NCI-H345 treated with DMSO at 0.1 percent for 48 hours (cell line): ENCODE results near the gene HS1BP3.

ENCODE experiments used
- DNase-seq: peaks from one replicate; lab custom pipeline; 2025; ENCODE audit not compliant: unreplicated experiment; lab: John Stamatoyannopoulos, UW

Gene HS1BP3

DNA sequence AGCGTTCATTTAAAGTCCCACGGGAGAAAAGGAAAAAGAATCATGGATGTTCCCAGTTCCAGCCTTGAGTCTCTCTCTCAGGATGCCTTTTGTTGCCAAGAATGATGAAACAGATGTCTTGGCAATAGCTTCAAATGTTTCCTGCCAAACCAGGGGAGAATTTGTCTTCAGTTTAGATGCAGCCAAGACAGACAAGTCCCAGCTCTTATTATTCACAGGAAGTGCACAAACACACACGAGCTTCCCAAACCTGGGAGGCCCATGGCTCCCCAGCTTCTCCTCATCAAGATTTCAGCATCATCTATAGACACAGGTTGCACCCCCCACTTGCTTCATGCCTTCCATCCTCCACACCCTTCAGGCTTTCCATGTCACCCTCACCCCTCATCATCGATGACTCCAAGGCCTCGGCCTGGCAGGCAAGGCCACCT lies 45.9 kb downstream of the HS1BP3 start:
- no peak for DNase-seq

DNA sequence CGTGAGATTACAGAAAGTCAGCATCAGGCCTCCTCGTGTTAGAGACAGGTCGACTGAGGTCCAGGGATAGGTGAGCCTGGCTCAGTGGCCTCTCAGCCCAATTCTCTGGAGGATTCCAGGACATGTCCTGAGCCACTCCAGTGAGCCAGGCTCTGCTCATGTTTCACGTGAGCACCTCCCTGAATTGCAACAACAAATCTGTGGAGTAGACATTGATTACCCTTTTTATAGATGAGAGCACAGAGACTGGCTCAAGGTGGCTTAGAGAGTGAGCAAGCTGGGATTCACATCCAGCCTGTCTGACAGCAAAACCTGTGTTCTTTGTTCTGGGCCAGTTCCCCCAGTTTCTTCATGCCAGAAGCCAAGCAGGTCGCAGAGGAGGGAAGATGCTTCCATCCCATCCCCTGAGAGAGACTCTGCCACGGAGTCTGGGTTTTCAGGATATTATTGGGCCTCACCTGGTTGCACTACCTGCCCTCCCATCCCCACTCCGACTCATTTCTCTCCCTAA lies 46.4 kb downstream of the HS1BP3 start:
- no peak for DNase-seq

DNA sequence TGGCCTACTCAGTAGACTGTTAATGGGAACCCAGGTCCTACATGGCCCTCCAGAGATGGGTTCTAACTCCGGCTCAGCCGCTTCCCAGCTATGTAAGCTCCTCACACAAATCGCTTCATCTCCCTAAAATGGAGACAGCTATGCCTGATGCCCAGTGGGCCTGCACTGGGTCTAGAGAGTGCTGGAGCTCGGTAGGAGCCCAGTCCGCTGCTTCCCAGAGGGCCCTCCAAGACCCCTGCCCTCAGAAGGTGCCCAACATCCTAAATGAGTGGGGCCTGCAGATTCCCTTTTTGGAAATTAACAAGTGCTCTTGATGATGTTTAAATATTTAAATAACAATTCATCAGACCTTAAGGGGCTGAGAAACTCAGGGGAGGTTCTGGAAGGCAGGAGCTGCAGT lies 47.1 kb downstream of the HS1BP3 start:
- no peak for DNase-seq

DNA sequence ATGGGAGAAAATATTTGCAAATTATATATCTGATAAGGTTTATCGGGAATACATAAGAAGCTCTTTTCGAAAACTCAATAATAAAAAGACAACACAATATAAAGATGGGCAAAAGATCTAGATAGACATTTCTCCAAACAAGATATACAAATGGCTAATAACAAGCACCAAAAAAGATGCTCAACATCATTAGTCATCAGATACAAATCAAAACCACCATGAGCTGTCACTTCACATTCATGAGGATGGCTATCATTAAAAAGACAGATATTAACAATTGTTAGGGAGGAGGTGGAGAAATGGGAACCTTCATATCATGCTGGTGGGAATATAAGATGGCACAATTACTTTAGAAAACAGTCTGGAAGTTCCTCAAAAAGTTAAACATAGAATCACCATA lies 48.1 kb downstream of the HS1BP3 start:
- no peak for DNase-seq

DNA sequence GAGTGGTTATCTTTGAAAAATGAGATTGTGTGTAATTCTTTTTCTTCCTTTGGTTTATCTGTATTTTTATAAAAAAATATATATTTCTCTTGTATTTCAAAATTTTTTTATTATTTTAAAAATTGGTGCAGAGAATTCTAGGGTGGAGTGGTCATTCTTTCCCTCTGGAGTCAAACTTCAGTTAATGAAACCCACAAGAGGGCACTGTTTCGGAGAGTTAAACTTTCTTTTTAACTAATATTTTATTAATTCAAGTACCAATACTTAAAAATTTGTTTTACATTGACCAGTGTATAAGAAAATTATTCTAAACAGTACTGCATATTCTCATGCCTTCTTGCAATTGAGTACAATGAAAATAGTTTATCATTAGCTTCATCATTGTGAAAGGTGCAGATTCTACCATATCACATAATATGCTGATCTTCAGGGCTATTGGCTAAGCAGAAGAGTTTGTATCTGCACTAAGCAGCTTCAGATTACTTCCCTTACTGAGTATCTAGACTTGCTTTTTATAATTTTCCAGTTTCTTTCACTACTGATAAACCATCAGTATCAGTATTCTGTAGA lies 50.1 kb downstream of the HS1BP3 start:
- DNase-seq: no peak

DNA sequence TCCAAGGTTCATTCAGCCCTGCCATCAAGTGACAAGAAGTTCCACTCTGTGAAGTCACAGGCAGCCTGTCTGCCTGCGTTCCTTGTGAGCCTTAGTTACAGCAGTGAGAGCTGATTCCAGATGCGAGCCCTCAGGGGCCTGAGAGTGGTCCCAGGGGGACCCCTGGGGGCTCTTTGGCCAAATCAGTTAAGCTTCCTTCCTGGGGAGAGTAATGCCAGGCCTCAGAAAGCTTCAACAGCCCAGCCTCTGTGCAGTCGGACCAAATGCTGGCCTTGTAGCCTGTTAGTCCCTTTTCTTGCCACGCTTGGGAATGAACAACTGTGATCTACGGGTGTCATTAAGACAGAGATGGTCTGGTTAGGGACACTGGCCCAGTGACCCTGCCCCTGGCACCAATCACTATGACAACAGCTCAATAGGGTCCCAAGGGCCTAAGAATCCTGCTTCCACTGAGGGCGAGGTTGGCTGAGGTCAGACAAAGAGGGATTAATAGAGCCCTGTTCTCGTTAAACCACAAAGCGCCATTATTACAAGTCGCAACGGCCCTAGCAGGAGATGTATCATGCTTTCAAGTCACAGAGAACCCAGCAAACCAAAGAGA lies 50.9 kb downstream of the HS1BP3 start:
- no peak for DNase-seq

DNA sequence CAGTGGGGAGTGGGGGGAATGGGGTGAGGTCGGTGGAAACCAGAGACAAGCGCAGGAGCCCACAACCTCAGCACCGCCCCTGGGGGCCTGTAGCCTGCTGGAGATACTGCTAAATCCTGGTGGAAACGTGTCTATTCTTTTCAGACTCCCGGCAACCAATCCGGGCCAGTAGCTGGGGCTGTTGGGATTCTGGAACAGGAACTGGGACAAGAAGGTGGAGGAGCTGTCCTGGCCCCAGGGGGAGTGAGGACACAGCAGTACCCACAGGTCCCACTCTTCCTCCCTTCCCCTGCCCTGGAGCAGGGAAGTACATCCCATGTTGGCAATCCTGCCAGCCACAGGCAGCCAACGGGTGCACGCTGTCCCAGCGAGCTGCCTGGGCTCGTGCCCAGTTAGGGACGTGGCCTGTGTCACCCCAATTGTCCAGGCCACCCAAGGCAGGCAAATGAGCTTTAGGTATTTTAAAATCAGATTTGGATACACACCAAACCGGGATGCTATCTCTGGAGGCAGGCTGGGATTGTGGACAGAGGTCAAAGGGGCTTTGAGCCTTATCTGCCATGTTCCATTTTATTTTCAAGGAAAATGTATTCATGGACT lies 51.8 kb downstream of the HS1BP3 start:
- DNase-seq: no peak

DNA sequence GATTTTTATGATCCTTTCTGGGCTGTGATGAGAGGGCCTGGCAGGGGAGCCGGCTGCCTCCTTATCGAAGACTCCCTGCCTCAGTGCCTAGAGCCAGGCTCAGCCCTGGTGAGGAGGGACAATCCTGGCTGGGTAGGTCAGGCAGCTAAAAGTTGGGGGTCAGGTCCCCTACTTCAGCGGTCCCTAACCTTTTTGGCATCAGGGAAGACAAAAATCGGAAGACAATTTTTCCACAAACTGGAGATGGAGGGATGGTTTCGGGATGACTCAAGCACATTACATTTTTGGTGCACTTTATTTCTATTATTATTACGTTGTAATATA lies 53.1 kb downstream of the HS1BP3 start:
- no peak for DNase-seq

DNA sequence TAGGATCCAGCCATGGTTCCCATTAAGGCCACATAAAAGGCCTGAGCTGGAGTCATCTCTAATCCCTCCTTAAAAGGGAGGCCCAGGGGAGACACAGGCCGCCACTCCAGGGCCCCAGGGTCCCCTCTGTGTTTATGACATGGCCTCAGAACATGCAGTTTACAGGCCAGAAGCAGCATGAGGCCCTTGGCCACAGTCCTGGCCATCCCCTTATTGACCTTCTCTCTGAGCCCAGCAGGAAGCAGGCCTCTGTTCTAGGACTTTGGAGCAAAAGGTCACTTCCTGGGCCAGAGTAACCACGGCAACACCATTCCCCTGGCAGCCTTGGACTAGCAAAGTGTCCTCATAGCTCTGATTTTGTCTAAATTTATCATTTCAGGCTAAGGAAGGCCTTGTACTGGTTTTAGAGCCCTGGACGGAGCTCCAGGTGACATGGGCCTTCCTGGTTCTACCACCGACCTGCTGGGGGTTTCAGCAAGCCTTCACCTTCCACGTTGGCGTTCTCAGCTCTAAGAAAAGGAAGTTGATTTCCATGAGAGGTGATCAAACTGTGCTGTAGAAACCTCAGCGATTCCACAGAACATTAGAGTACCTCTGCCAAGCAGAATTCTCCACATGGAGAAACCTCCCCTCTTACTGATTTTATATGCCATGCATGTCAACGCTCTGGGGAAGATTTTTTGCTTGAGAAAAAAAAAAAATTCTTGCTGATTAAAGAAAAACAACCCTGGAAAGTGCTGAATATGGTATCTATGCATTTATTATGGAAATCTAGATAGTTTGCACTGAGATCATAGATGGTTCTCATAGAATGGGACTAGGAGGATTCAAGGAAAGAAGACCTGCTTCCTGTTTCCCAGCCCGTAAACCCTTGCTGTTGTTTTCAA lies 53.7 kb downstream of the HS1BP3 start:
- no peak for DNase-seq

DNA sequence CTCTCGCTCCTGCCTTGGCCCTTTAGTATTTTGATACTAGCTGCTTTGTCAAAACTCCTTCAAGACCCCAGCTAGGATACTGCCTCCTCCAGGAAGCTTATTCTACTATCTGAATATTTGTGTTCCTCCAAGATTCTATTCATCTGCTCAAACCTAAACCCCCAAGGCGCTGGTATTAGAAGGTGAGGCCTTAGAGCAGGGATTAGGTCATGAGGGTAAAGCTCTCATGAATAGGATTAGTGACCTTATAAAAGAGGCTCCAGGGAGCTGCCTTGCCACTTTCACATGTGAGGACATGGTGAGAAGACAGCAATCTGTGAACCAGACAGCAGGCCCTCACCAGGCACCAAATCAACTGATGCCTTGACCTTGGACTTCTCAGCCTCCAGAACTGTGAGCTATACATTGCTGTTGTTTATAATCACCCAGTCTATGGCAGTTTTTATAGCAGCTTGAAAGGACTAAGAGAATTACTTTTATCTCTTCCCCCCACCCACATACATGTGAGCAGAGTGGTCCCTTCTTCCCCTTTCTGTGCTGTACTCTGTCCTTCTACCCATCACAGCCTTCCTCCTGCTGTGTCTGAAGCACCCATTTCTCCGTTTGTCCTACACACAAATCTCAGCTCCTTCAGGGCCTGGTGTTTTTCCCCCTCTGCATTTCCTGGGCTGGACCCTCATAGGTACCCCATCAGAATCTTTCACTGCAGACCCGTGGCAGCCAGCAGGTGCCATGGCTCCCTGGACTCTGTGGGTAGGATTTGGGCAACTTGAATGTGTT lies 54.5 kb downstream of the HS1BP3 start:
- DNase-seq: no peak

DNA sequence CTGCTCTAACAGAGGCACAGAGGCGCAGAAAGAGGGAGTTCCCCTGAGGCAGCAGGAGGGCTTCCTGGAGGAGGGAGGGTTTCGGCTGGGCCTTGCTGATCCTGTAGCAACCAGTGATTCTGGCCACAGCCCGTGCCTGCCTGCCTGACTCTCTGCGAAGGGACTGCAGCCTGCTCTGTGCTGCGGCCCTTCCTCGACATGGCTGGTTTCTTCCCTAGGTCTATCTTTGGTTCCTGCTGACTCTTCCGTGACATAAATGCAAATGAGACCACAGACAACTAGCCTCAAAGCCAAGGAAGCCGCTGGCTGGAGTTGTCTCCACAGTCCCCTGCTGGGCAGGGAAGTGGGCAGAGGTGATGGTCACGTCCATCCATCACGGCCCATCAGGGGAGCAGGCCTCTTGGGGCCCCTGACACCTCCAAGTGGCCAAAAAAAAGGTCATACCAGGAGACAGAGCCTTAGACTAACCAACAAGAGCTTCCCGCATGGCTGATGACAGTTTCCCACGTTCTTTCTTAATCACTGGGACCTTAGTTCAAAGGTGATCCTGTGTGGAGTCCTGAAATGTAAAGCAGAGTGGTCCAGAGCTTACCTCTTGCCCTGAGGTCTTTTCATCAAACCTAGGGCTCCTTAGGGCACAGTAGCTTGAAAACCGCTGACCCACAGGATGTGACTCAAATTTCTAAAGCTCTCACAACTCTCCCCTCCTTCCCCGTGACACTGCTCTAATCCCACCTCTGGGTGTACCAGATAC lies 55.3 kb downstream of the HS1BP3 start:
- no peak for DNase-seq

DNA sequence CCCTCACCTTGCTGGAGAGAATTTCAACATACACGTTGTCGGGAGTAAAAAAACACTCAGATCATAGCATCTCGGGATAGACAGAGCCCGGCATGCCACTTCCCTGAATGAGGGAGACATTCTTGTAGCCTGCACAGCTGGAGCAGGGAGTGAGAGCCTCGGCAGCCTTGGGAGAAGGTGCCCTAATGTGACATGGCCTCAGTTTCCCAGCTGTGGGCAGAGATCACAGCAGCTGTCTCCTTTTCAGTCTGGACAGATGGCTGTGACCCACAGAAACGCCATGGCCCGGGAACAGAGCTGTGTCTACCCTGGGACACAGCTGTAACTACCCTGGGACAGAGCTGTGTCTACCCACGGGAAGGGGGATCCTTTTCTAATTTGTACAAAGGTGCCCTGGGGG lies 55.9 kb downstream of the HS1BP3 start:
- DNase-seq: no peak

DNA sequence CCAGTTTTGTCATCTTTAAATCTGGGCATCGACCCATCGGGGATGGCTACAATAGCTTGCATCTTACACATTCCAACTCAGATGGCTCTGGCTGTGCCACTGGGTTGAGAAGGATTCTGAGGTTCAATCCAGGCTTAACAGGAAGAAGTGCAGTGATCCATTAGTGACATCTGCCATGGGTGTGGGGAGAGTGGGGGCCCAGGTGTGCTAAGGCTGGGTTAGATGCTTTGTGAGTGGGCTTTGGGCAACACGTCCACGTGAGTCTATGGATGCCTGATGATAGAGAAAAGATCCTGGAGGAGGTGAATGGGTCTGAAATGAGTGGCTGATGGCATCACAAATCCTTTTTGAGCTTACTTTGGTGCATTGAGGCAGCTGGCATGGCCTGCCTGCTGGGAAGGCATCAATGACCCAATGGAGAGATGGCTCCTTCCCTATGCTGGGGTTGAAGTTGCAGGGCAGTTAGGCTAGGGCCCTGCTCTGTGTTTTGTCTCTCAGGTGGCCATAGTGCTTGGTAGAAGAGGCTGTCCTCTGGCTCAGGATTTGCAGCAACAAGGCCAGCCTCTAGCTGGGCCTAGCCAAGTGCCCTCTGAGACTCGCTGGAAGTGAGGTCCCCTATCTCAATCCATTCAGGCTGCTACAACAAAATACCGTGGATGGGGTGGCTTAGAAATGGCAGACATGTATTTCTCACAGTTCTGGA lies 56.7 kb downstream of the HS1BP3 start:
- no peak for DNase-seq

DNA sequence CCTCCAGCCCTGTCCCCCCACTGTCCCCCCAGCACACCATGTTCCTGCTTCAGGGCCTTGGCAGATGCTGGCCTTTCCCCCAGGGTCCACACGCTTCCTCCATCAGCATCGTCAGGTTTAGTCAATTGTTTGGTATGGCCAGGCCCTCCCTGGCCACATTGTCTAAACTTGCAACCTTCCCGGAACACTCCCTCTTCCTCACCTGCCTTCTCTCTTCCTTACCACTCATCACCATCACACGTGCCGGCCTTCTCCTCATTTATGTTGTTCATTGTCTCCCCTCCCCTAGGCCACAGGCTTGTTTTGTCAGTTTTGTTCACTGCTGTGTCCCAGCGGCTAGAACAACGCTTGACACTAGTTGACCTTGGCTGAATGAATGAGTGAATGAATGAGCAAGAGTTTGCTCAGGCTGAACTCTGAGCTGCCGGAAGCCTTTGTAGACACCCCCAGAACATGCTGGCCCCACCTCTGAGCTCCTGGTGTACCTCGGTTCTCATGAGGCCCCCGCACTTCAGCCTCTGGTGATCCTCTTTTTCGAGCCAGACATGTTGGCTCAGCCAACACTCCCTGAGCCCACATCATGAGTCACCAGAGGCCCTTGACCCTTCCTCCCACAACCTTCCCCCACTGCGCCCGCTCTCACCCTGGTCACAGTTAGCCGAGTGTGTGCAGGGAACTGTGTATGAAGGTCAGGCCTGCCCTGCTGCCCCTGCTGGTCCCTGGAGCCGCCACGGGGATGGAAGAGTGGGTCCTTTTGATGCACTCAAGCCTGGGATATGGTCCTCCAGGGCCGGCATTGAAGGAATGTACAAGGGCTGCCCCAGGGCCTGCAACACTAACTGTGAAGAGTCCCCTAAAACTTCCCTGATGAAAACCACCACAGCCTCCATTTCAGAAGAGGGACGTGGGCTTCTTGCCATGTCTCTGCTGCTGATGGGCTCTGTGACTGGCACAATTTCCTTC lies 57.5 kb downstream of the HS1BP3 start:
- DNase-seq: no peak

DNA sequence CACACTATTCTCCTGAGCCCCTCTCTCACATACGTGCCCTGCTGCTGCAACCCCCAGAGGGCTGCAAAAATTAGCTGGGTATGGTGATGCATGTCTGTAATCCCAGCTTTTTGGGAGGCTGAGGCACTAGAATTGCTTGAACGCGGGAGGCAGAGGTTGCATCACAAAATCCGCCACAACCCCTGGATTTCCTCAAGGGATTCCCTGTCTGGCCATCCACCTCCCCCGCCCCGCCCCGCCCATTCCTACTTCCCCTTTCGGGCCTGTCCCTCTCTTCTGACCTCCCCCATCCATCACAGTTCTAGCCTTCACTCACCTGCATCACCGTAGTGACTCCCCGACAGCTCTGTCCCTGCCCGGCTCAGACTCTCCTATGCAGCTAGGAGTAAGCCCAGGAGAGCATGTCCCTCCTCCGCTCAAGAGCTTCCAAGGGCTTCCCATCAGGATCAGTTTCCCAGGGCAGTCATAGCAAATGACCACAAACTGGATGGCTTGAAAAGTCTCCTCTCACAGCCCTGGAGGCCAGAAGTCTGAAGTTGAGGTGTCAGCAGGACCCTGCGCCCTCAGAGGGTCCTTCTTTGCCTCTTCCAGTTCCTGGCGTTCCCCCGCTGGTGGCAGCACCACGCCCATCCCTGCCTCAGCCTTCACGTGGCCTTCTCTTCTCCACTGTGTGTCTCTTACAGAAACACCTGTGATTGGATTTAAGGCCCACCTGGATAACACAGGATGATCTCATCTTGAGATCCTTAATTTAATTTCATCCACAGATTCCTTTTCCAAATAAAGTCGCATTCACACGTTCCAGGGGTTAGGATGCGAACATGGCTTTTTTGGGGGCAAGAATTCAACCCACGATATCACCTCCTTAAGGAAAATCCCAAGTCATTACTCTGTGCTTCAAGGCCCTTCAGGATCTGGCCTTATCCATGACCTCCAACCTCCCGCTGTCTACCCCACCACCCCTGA lies 58.5 kb downstream of the HS1BP3 start:
- DNase-seq: no peak

DNA sequence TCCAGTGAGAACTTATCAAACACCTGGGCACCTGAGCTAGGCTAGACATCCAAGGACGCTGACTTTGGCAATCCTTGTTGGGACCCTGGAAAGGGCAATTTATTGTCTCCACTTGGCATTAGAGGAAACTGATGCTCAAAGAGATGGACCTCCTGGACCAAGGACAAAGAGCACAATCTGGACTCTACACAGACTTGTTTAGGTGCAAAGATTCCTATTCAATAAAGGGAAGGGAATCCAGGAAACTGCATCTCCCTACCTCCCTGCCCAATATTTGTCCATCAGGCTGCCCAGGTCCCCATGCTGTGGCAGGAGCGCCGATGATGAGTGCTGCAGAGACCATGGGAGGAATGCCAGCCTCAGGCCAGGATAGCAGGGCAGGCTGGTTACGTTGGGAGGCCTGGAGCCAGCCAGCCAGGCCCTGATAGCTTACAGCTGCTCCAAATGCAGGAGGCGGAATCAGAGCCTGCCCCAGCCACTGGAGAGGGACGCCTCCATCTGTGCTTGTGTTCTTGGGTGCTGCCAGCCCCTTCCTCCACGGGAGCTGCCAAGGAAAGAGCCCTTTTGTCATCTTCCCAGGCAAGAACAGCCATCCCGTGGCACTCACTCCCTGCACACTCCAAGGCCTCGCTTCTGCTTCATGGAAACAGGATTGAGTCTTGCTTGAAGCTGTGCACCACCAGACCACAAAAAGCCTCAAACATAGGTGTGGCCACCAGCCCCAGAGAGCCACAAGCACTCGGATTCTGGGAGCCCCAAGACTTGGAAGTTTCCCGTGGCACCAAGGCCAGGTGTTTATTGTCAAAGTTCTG lies 60.0 kb downstream of the HS1BP3 start:
- no peak for DNase-seq
